Stimulated activated CD8-positive, alpha-beta memory T cell treated with anti-CD3 and anti-CD28 coated beads, Interleukin-7, amount 100 ng/mL, for 4 hours (primary cell): ENCODE results near the gene LRRC75A.
"Not testable (repeated sequence)": the region's sequence is repeated elsewhere in the genome, so short reads cannot be mapped to it uniquely, and the experiment has no call there.

Experiments
- DNase-seq, 2 donors: peaks; one replicate each; pipeline ENCODE4 v3.0.0-alpha.2; 2020; ENCODE audit warnings: low read depth in 2 of 2

Gene LRRC75A

GRCh38 chr17:16398270-16399267 is 93.4 kb downstream of the LRRC75A start:
- no peak for DNase-seq

GRCh38 chr17:16396693-16397092 is 95.3 kb downstream of the LRRC75A start:
- DNase-seq: not testable (repeated sequence)

- not testable (repeated sequence) for DNase-seq
Measured at GRCh38 chr17:16395887-16396286, 96.1 kb downstream of the LRRC75A start.

GRCh38 chr17:16392491-16392890 is 99.5 kb downstream of the LRRC75A start:
- not testable (repeated sequence) for DNase-seq
